Bronchial epithelial cell (primary cell): Measurements from ENCODE around the gene STK39. TPM values are rescaled to one million over a fixed set of nuclear protein-coding genes. Genes with fewer than 3 reads are reported as not detected.

Source experiments
- DNase-seq: peaks from one replicate; pipeline ENCODE4 v3.0.0-alpha.2; 2010; ENCODE audit warnings: low read depth
- FAIRE-seq: peaks from 2 replicates; lab custom pipeline; 2011; peaks lifted over from hg19 to GRCh38; lab: Jason Lieb, UNC
- H3K27me3 ChIP-seq: 2 replicates; pipeline ENCODE4 v1.5.1; 2011; ENCODE audit warnings: low read length; ENCODE audit not compliant: control insufficient read depth, insufficient read depth
- H3K36me3 ChIP-seq: 2 replicates; pipeline ENCODE4 v1.5.1; 2011; ENCODE audit warnings: low read length; ENCODE audit not compliant: control insufficient read depth, insufficient read depth
- H3K4me3 ChIP-seq: 2 replicates; pipeline ENCODE4 v1.5.1; 2011; ENCODE audit warnings: mild to moderate bottlenecking, low read depth, low read length, control low read depth
- total RNA-seq: library from RNA; depleted of rRNA; stranded (reverse); fragments of >200 nt; gene quantifications from 2 replicates; pipeline ENCODE4 v1.2.1, GENCODE V29; 2014
- TF ChIP-seq, protein P1 (sequence below): IDR thresholded peaks from 2 replicates; pipeline ENCODE4 v1.5.1; 2011; ENCODE audit warnings: mild to moderate bottlenecking, moderate library complexity, low read length, control low read depth, inconsistent platforms; ENCODE audit not compliant: insufficient read depth, severe bottlenecking

STK39 gene
- total RNA-seq, 1 donor from 2014 or later = 20.3 TPM

- FAIRE-seq = no peak
- no peak for DNase-seq
- TF ChIP-seq, protein P1, sequence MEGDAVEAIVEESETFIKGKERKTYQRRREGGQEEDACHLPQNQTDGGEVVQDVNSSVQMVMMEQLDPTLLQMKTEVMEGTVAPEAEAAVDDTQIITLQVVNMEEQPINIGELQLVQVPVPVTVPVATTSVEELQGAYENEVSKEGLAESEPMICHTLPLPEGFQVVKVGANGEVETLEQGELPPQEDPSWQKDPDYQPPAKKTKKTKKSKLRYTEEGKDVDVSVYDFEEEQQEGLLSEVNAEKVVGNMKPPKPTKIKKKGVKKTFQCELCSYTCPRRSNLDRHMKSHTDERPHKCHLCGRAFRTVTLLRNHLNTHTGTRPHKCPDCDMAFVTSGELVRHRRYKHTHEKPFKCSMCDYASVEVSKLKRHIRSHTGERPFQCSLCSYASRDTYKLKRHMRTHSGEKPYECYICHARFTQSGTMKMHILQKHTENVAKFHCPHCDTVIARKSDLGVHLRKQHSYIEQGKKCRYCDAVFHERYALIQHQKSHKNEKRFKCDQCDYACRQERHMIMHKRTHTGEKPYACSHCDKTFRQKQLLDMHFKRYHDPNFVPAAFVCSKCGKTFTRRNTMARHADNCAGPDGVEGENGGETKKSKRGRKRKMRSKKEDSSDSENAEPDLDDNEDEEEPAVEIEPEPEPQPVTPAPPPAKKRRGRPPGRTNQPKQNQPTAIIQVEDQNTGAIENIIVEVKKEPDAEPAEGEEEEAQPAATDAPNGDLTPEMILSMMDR = no peak
- H3K36me3 ChIP-seq = no peaks in the 10 kb centered on the region
- H3K27me3 ChIP-seq = no peaks in the 10 kb centered on the region
- H3K4me3 ChIP-seq = no peak overlapping the region
Observed at GRCh38 chr2:168233726-168234406, 13.5 kb downstream of the STK39 start.

DNA sequence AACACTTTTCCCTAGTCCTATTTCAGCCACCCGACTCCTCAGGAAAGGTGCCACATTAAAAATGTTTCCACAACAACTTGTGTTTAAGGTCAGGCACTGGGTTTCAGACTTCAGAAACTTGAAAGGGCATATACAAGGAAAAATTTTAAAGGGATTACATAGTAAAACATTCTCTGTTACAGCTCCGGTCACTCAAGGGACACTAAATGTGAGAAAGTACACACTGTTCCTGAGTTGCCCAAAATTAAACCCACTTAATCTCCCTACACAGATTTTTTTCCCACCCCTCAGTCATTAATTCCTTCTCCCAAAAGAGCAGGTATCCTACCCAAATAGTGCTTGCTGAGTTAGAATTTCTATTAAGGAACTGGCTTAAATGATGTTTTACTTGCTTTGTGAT is 14.2 kb downstream of the STK39 start:
- DNase-seq (no peak), FAIRE-seq (no peak)
- Histone ChIP-seq H3K4me3 (no peak overlapping the region), H3K36me3 (no peaks in the 10 kb centered on the region), H3K27me3 (no peaks in the 10 kb centered on the region)
- TF ChIP-seq, protein P1 = no peak

GRCh38 chr2:168231609-168232241 is 15.7 kb downstream of the STK39 start:
- H3K36me3 ChIP-seq = no peaks in the 10 kb centered on the region
- TF ChIP-seq, protein P1 = no peak
- H3K27me3 ChIP-seq = no peaks in the 10 kb centered on the region
- FAIRE-seq = peak; percentile 64
- DNase-seq = no peak
- H3K4me3 ChIP-seq = no peak overlapping the region

DNA sequence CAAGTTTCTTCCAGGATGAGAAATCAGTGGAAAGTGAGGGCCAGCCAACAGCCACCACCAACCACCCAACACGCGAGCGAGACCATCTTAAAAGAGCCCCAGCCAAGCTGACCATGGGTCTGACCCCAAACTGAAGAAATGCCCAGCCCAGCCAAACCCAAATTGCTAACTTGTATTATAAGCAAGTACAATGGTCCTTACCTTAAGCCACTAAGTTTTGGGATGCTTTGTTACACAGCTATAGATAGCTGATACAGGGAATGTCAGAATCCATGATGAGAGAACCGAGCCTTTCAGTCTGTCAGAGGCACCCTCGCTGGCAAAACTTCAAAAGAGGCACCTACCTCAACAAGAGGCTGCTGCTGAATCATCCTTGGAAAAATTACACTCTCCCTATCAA is 17.0 kb downstream of the STK39 start:
- H3K36me3 ChIP-seq = no peaks in the 10 kb centered on the region
- FAIRE-seq (no peak), DNase-seq (no peak)
- TF ChIP-seq, protein P1 = no peak
- H3K4me3 ChIP-seq = no peak overlapping the region
- no peaks in the 10 kb centered on the region for H3K27me3 ChIP-seq

DNA sequence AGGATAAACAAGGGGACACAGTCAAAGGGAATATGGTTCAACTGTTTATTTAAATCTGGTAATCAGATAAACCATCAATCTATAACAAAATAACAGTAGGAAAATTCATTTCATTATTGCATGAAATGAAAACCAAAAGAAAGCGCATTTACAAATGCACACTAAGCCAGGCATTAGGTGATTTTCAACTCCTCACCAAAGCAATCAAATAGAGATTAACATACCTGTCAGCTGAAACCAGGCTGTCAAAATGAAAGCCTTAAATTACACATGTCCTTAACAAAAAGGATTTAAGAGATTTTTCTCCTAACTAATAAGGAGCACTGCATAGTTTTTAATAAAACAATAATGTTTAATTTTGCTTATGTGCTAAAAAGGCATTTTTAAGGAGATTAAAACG is 23.0 kb downstream of the STK39 start:
- Histone ChIP-seq H3K36me3 (no peaks in the 10 kb centered on the region), H3K4me3 (no peak overlapping the region), H3K27me3 (no peaks in the 10 kb centered on the region)
- TF ChIP-seq, protein P1 = no peak
- DNase-seq (no peak), FAIRE-seq (no peak)
